ENCODE measurements around the gene NISCH. TPM values are rescaled to one million over a fixed set of nuclear protein-coding genes. Genes with fewer than 3 reads are reported as not detected.

Gene NISCH
- total and polyA plus RNA-seq, 2 of the 8 experiments (the other 6 are each of a cell fraction or from before 2014, with no cell fraction given): 71.2 to 71.9 TPM

DNA sequence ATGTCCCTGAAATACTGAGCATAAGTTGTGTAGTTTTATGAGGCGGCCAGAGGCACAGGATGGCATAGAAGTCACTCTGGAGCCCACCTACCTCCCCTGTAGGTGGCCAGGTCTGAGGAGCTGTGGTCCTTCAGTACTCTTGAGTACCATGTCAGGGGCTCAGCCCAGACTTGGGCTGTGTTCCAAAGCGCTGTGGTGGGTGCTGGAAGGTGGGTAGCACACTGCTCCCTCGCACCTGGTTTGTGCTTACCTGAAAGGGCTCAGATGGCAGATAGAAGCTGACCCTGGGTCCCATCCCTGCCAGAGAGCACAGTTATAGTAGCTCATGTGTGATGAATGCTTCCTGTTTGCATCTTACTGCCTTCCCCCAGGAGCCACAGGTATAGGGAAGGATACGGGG, 15.5 kb downstream of the NISCH start (continued):
- TF ChIP-seq, protein P1, sequence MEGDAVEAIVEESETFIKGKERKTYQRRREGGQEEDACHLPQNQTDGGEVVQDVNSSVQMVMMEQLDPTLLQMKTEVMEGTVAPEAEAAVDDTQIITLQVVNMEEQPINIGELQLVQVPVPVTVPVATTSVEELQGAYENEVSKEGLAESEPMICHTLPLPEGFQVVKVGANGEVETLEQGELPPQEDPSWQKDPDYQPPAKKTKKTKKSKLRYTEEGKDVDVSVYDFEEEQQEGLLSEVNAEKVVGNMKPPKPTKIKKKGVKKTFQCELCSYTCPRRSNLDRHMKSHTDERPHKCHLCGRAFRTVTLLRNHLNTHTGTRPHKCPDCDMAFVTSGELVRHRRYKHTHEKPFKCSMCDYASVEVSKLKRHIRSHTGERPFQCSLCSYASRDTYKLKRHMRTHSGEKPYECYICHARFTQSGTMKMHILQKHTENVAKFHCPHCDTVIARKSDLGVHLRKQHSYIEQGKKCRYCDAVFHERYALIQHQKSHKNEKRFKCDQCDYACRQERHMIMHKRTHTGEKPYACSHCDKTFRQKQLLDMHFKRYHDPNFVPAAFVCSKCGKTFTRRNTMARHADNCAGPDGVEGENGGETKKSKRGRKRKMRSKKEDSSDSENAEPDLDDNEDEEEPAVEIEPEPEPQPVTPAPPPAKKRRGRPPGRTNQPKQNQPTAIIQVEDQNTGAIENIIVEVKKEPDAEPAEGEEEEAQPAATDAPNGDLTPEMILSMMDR (IDR thresholded peaks at IDR 0.05; ENCODE audit: control extremely low read depth in 1 of 3, insufficient read depth in 1 of 3, low read depth in 1 of 3, low read length in 3 of 3): no peak
- TF ChIP-seq SP1 (IDR thresholded peaks at IDR 0.05; ENCODE audit: low read depth, low read length) (no peak), EGR1 (IDR thresholded peaks at IDR 0.05; ENCODE audit: borderline replicate concordance, low read depth, low read length) (no peak), SP4 (IDR thresholded peaks at IDR 0.05; ENCODE audit: low read length) (no peak), GABPA (IDR thresholded peaks at IDR 0.05; ENCODE audit: borderline replicate concordance, insufficient read depth, low read length) (no peak), RNF2 (IDR thresholded peaks at IDR 0.05; ENCODE audit: borderline replicate concordance, low read depth, low read length, missing control alignments, poor library complexity, severe bottlenecking) (no peak)
- TF ChIP-seq, protein P2, sequence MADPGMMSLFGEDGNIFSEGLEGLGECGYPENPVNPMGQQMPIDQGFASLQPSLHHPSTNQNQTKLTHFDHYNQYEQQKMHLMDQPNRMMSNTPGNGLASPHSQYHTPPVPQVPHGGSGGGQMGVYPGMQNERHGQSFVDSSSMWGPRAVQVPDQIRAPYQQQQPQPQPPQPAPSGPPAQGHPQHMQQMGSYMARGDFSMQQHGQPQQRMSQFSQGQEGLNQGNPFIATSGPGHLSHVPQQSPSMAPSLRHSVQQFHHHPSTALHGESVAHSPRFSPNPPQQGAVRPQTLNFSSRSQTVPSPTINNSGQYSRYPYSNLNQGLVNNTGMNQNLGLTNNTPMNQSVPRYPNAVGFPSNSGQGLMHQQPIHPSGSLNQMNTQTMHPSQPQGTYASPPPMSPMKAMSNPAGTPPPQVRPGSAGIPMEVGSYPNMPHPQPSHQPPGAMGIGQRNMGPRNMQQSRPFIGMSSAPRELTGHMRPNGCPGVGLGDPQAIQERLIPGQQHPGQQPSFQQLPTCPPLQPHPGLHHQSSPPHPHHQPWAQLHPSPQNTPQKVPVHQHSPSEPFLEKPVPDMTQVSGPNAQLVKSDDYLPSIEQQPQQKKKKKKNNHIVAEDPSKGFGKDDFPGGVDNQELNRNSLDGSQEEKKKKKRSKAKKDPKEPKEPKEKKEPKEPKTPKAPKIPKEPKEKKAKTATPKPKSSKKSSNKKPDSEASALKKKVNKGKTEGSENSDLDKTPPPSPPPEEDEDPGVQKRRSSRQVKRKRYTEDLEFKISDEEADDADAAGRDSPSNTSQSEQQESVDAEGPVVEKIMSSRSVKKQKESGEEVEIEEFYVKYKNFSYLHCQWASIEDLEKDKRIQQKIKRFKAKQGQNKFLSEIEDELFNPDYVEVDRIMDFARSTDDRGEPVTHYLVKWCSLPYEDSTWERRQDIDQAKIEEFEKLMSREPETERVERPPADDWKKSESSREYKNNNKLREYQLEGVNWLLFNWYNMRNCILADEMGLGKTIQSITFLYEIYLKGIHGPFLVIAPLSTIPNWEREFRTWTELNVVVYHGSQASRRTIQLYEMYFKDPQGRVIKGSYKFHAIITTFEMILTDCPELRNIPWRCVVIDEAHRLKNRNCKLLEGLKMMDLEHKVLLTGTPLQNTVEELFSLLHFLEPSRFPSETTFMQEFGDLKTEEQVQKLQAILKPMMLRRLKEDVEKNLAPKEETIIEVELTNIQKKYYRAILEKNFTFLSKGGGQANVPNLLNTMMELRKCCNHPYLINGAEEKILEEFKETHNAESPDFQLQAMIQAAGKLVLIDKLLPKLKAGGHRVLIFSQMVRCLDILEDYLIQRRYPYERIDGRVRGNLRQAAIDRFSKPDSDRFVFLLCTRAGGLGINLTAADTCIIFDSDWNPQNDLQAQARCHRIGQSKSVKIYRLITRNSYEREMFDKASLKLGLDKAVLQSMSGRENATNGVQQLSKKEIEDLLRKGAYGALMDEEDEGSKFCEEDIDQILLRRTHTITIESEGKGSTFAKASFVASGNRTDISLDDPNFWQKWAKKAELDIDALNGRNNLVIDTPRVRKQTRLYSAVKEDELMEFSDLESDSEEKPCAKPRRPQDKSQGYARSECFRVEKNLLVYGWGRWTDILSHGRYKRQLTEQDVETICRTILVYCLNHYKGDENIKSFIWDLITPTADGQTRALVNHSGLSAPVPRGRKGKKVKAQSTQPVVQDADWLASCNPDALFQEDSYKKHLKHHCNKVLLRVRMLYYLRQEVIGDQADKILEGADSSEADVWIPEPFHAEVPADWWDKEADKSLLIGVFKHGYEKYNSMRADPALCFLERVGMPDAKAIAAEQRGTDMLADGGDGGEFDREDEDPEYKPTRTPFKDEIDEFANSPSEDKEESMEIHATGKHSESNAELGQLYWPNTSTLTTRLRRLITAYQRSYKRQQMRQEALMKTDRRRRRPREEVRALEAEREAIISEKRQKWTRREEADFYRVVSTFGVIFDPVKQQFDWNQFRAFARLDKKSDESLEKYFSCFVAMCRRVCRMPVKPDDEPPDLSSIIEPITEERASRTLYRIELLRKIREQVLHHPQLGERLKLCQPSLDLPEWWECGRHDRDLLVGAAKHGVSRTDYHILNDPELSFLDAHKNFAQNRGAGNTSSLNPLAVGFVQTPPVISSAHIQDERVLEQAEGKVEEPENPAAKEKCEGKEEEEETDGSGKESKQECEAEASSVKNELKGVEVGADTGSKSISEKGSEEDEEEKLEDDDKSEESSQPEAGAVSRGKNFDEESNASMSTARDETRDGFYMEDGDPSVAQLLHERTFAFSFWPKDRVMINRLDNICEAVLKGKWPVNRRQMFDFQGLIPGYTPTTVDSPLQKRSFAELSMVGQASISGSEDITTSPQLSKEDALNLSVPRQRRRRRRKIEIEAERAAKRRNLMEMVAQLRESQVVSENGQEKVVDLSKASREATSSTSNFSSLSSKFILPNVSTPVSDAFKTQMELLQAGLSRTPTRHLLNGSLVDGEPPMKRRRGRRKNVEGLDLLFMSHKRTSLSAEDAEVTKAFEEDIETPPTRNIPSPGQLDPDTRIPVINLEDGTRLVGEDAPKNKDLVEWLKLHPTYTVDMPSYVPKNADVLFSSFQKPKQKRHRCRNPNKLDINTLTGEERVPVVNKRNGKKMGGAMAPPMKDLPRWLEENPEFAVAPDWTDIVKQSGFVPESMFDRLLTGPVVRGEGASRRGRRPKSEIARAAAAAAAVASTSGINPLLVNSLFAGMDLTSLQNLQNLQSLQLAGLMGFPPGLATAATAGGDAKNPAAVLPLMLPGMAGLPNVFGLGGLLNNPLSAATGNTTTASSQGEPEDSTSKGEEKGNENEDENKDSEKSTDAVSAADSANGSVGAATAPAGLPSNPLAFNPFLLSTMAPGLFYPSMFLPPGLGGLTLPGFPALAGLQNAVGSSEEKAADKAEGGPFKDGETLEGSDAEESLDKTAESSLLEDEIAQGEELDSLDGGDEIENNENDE (IDR thresholded peaks at IDR 0.05; ENCODE audit: insufficient replicate concordance, low read length): no peak
- TF ChIP-seq, protein P3, sequence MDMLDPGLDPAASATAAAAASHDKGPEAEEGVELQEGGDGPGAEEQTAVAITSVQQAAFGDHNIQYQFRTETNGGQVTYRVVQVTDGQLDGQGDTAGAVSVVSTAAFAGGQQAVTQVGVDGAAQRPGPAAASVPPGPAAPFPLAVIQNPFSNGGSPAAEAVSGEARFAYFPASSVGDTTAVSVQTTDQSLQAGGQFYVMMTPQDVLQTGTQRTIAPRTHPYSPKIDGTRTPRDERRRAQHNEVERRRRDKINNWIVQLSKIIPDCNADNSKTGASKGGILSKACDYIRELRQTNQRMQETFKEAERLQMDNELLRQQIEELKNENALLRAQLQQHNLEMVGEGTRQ (IDR thresholded peaks at IDR 0.05; ENCODE audit: low read length): no peak

Data from H1 (cell line).